Kidney epithelial cell (primary cell): ENCODE results near the gene NPTN. TPM values are rescaled to one million over a fixed set of nuclear protein-coding genes. Genes with fewer than 3 reads are reported as not detected.

Experiments
- DNase-seq: peaks from one replicate; pipeline ENCODE4 v3.0.0-alpha.2; 2010; ENCODE audit warnings: low read depth
- H3K27me3 ChIP-seq: 2 replicates; pipeline ENCODE4 v1.6.0; 2011; ENCODE audit warnings: low read length; ENCODE audit not compliant: control insufficient read depth, insufficient read depth
- H3K36me3 ChIP-seq: 2 replicates; pipeline ENCODE4 v1.5.1; 2011; ENCODE audit warnings: low read length; ENCODE audit not compliant: control insufficient read depth, insufficient read depth
- H3K4me3 ChIP-seq: 2 replicates; pipeline ENCODE4 v1.5.1; 2011; ENCODE audit warnings: low read depth, mild to moderate bottlenecking, control low read depth, low read length
- CTCF ChIP-seq: IDR thresholded peaks from 2 replicates; pipeline ENCODE4 v1.5.1; 2011; ENCODE audit warnings: mild to moderate bottlenecking, moderate library complexity, low read length, control low read depth, inconsistent platforms; ENCODE audit not compliant: insufficient read depth, poor library complexity, severe bottlenecking
- total RNA-seq: library from RNA; depleted of rRNA; stranded (reverse); fragments of >200 nt; gene quantifications from 2 replicates; pipeline ENCODE4 v1.2.3, GENCODE V29; 2015

Gene NPTN
- total RNA-seq, 1 donor from 2014 or later = 96.5 TPM

DNA sequence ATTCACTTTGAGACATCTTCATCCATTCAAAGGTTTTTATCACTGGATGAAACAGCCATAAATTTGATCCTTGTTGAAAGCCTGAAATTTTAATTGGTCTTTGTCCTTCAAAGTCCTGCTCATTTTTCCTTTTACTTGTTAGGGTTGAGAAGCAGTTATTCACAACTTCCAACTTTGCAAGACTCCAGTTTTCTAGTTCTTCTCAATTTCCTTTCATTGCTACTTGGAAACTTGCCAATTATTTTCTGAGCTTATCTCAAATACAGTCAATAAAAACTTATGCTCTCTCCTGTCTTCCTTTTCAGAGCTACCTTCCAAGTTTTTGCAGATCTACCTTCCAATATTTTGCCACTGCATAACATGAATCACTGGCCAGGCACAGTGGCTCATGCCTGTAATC is 27.3 kb upstream of the NPTN start:
- no peak for TF ChIP-seq CTCF
- Histone ChIP-seq H3K36me3 (no peaks in the 10 kb centered on the region), H3K27me3 (peaks cover 2% of the 10 kb centered on the region), H3K4me3 (no peak overlapping the region)
- DNase-seq = no peak

DNA sequence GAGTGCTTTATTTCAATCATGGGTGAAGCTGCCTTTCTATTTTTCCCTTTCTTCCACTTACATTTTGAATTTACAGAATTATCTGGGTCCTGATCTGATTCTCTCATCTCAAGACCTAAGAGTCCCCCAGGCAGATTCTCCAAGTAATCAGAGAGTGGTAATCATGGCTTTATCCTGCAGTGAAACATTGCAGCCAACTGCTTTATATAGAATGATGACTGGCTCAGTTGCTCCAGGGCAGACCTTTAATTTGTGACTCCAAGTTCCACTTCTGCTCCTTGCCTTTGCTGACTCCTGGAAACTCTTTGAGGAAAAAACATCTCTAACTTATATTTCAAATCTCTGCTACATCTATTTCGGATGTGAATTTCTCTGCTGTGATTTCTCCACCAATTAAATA is 25.5 kb upstream of the NPTN start:
- Histone ChIP-seq H3K4me3 (no peak overlapping the region), H3K36me3 (no peaks in the 10 kb centered on the region), H3K27me3 (peaks cover 2% of the 10 kb centered on the region)
- TF ChIP-seq CTCF = no peak
- DNase-seq = no peak

DNA sequence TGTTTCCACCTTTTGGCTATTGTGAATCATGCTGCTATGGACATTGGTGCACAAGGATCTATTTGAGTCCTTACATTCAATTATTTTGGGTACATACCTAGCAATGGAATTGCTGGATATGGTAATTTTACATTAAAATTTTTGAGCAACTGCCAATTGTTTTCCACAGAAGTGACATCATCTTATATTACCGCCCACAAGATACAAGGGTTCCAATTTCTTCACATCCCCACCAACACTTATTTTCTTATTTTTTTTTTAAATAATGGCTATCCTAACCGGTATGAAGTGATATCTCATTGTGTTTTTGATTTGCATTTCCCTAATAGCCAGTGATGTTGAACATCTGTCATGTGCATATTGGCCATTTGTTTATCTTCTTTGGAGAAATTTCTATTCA is 22.5 kb upstream of the NPTN start:
- no peak for TF ChIP-seq CTCF
- Histone ChIP-seq H3K4me3 (no peak overlapping the region), H3K27me3 (no peaks in the 10 kb centered on the region), H3K36me3 (no peaks in the 10 kb centered on the region)
- DNase-seq = no peak

GRCh38 chr15:73654659-73655058 is 21.5 kb upstream of the NPTN start:
- H3K36me3 ChIP-seq = no peaks in the 10 kb centered on the region
- no peak for DNase-seq

DNA sequence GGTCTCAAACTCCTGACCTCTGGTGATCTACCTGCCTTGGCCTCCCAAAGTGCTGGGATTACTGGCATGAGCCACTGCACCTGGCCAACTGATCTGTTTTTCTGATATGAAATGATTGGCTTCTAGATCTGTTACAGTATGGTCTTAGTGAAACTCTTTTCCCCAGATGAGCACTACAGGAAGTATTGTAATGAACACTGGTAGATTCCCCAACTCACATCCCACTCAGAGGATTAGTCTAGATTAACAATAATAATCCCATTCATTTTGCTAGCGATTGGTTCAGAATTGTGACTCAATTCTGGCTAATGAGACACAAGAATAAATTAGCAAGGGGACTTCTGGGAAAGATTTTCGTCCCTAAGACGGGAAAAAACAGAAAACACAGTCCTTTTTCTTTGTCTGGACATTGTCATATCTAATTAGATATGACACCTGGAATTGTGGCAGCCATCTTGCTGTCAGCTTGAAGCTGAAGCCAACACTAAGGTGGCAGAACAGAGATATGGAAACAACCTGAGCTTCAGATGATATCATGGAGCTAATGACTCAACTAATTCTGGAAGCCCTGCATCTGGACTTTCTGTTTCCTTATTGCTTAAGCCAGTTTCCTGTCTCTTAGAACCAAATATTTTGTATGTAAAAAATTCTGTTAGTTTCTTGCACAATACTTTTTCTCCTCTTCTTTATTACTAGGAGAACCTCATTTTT is 17.4 kb upstream of the NPTN start:
- H3K36me3 ChIP-seq = no peaks in the 10 kb centered on the region
- H3K4me3 ChIP-seq = no peak overlapping the region
- no peak for DNase-seq
- no peak for TF ChIP-seq CTCF
- H3K27me3 ChIP-seq = no peaks in the 10 kb centered on the region

More at GRCh38 chr15:73654659-73655058, 21.5 kb upstream of the NPTN start:
- no peak overlapping the region for H3K4me3 ChIP-seq
- H3K27me3 ChIP-seq = no peaks in the 10 kb centered on the region
- no peak for TF ChIP-seq CTCF

DNA sequence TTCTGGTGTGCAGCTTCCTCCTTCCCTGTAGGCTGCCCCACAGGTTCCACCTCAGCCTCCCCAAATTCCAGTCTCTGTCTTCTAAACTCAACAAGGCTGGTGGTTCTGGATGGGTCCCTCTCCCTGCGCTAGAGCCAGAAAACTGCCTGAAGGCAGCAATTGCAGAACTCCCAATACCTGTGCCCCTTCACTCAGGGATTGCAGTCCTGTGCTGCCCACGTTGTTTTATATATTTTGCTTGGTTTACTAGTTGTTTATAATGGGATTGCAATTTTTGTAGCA is 14.8 kb upstream of the NPTN start:
- no peak for TF ChIP-seq CTCF
- Histone ChIP-seq H3K27me3 (no peaks in the 10 kb centered on the region), H3K4me3 (no peak overlapping the region), H3K36me3 (no peaks in the 10 kb centered on the region)
- DNase-seq = no peak
